HCT116 (cell line): ENCODE data around the gene ATP8A2. TPM values are rescaled to one million over a fixed set of nuclear protein-coding genes. Genes with fewer than 3 reads are reported as not detected.

Source experiments
- ATAC-seq: fragments of 200-7000 bp; cut with Tn5 transposase; 2 replicates; pipeline ENCODE4 v1.9.1; 2020; ENCODE audit warnings: mild to moderate bottlenecking, moderate library complexity
- BruUV-seq: library from RNA; stranded (reverse); fragments of 400-500 nt; replicated peaks from 2 replicates; lab custom pipeline; 2021; lab: Mats Ljungman, UMichigan
- CTCF ChIA-PET: fragments of 300-600 bp; sonication (Branson Sonifier 250); formaldehyde crosslinking; loops from one replicate; lab custom pipeline; 2021; ENCODE audit warnings: antibody characterized with exemption; lab: Charles Lee
- POLR2A ChIA-PET: fragments of 300-600, 350-600 bp; sonication (Branson Sonifier 250); formaldehyde crosslinking; loops from one replicate; lab custom pipeline; 2021; ENCODE audit warnings: antibody characterized with exemption; lab: Charles Lee
- RAD21 ChIA-PET, 2 experiments: fragments of 300-600 bp; sonication (Branson Sonifier 250); formaldehyde crosslinking; loops; one replicate each; lab custom pipeline; 2023; ENCODE audit warnings: low total read pairs in 2 of 2; ENCODE audit not compliant: uncharacterized antibody in 2 of 2, unreplicated experiment in 2 of 2, low non-redundant PET in 1 of 2; lab: Charles Lee
- DNase-seq: peaks from one replicate; pipeline ENCODE4 v3.0.0-alpha.2; 2010; ENCODE audit warnings: low read depth, low spot score
- H2AFZ ChIP-seq: fragments of 200-600 bp; shearing (Covaris generic), sonication (generic); 2 replicates; pipeline ENCODE4 v1.6.1; 2017; ENCODE audit warnings: low read depth, mixed run types, mixed read lengths, antibody characterized with exemption, low read length; ENCODE audit not compliant: poor library complexity, severe bottlenecking
- H3K27ac ChIP-seq: 2 replicates; pipeline ENCODE4 v1.5.1; 2012; ENCODE audit warnings: low read depth, low read length
- H3K27me3 ChIP-seq: fragments of 200-600 bp; sonication (generic); 2 replicates; pipeline ENCODE4 v1.6.1; 2016; ENCODE audit warnings: mixed run types, low read length, mixed read lengths; ENCODE audit not compliant: insufficient read depth
- H3K36me3 ChIP-seq, 2 experiments: fragments of 200-500 bp in 1 of 2; fragments of 200-600 bp in 1 of 2; sonication (Bioruptor generic) in 1 of 2; sonication (generic) in 1 of 2; 2 replicates each; pipeline versions ENCODE4 v1.5.1 to v1.6.1; 2014 to 2016; ENCODE audit warnings: low read length in 2 of 2, inconsistent platforms in 1 of 2, mixed read lengths in 1 of 2, mixed run types in 1 of 2; ENCODE audit not compliant: insufficient read depth in 2 of 2, control insufficient read depth in 1 of 2
- H3K4me1 ChIP-seq, 2 experiments: fragments of 200-600 bp in 1 of 2; sonication (generic) in 1 of 2; 2 replicates each; pipeline versions ENCODE4 v1.5.1 to v1.6.1; 2012 to 2017; ENCODE audit warnings: low read length in 2 of 2, inconsistent platforms in 1 of 2, mild to moderate bottlenecking in 1 of 2, mixed read lengths in 1 of 2, mixed run types in 1 of 2, moderate library complexity in 1 of 2; ENCODE audit not compliant: insufficient read depth in 2 of 2, control insufficient read depth in 1 of 2
- H3K4me2 ChIP-seq: fragments of 200-600 bp; sonication (generic); 2 replicates; pipeline ENCODE4 v1.6.1; 2017; ENCODE audit warnings: mixed run types, low read length, mixed read lengths
- H3K4me3 ChIP-seq, 2 experiments: fragments of 200-600 bp in 1 of 2; sonication (generic) in 1 of 2; replicated peaks in 1 of 2; 2 replicates each; pipeline ENCODE4 v1.5.1; 2011 to 2016; ENCODE audit warnings: low read length in 2 of 2, control low read depth in 1 of 2, low read depth in 1 of 2, mild to moderate bottlenecking in 1 of 2, mixed read lengths in 1 of 2, mixed run types in 1 of 2
- H3K79me2 ChIP-seq: fragments of 200-600 bp; sonication (generic); 2 replicates; pipeline ENCODE4 v1.6.1; 2017; ENCODE audit warnings: mild to moderate bottlenecking, mixed run types, low read length, moderate library complexity, mixed read lengths; ENCODE audit not compliant: insufficient read depth
- H3K9ac ChIP-seq: fragments of 200-600 bp; sonication (generic); 2 replicates; pipeline ENCODE4 v1.6.1; 2016; ENCODE audit warnings: low read length, mixed read lengths
- H3K9me2 ChIP-seq: fragments of 200-600 bp; sonication (generic), shearing (Covaris generic); 2 replicates; pipeline ENCODE4 v1.6.1; 2017; ENCODE audit warnings: mixed run types, mild to moderate bottlenecking, moderate library complexity; ENCODE audit not compliant: insufficient read depth
- H3K9me3 ChIP-seq, 2 experiments: fragments of 200-500 bp in 1 of 2; fragments of 200-600 bp in 1 of 2; sonication (Bioruptor generic) in 1 of 2; sonication (generic) in 1 of 2; 2 replicates each; pipeline ENCODE4 v1.6.1; 2014 to 2017; ENCODE audit warnings: low read length in 2 of 2, mixed read lengths in 2 of 2, inconsistent platforms in 1 of 2, low read depth in 1 of 2, mild to moderate bottlenecking in 1 of 2, mixed run types in 1 of 2, moderate library complexity in 1 of 2; ENCODE audit not compliant: control insufficient read depth in 1 of 2, insufficient read depth in 1 of 2
- H4K20me1 ChIP-seq: fragments of 200-600 bp; sonication (generic), shearing (Covaris generic); 2 replicates; pipeline ENCODE4 v1.6.1; 2017; ENCODE audit warnings: mixed run types, mild to moderate bottlenecking, moderate library complexity; ENCODE audit not compliant: insufficient read depth
- CBX3 ChIP-seq: IDR thresholded peaks from 2 replicates; pipeline ENCODE4 v1.6.1; 2012; ENCODE audit warnings: low read depth
- ELF1 ChIP-seq: IDR thresholded peaks from 2 replicates; pipeline ENCODE4 v1.6.1; 2012; ENCODE audit warnings: low read depth, borderline replicate concordance
- FOSL1 ChIP-seq: IDR thresholded peaks from 2 replicates; pipeline ENCODE4 v1.6.1; 2012; ENCODE audit warnings: low read depth
- POLR2AphosphoS5 ChIP-seq: IDR thresholded peaks from 2 replicates; pipeline ENCODE4 v1.6.1; 2011; ENCODE audit warnings: mild to moderate bottlenecking, low read depth, low read length, moderate library complexity
- SP1 ChIP-seq: IDR thresholded peaks from 2 replicates; pipeline ENCODE4 v1.6.1; 2012; ENCODE audit warnings: low read depth
- SRF ChIP-seq: IDR thresholded peaks from 2 replicates; pipeline ENCODE4 v1.6.1; 2012; ENCODE audit warnings: low read depth
- YY1 ChIP-seq: IDR thresholded peaks from 2 replicates; pipeline ENCODE4 v1.6.1; 2011; ENCODE audit warnings: low read length, low read depth, moderate library complexity, mild to moderate bottlenecking; ENCODE audit not compliant: insufficient replicate concordance; ENCODE audit errors: extremely low read depth
- ZFX ChIP-seq: fragments of 450-650 bp; IDR thresholded peaks from 2 replicates; pipeline ENCODE4 v1.6.1; 2017
- ZNF274 ChIP-seq: fragments of 200-500 bp; sonication (Bioruptor generic); IDR thresholded peaks from 2 replicates; pipeline ENCODE4 v1.6.1; 2014; ENCODE audit warnings: mild to moderate bottlenecking, low read depth, low read length, inconsistent platforms
- intact Hi-C: fragments of 100-400 bp; cut with micrococcal nuclease; formaldehyde crosslinking; loops from 2 replicates; pipeline ENCODE4 v1.10.0; 2022
- total RNA-seq: library from RNA; stranded (reverse); gene quantifications from one replicate; pipeline ENCODE4 v1.2.1, GENCODE V29; 2021; ENCODE audit not compliant: unreplicated experiment
- TF ChIP-seq, protein P1 (sequence below), 3 experiments: fragments of 200-600 bp in 1 of 3; sonication (generic) in 1 of 3; IDR thresholded peaks in 2 of 3; conservative IDR thresholded peaks in 1 of 3; 2 replicates each; pipeline ENCODE4 v1.5.1; 2012 to 2017; ENCODE audit warnings: low read depth in 2 of 3, low read length in 2 of 3, antibody characterized with exemption in 1 of 3, borderline replicate concordance in 1 of 3, control low read depth in 1 of 3, mild to moderate bottlenecking in 1 of 3, mixed read lengths in 1 of 3, mixed run types in 1 of 3, moderate library complexity in 1 of 3; ENCODE audit not compliant: insufficient read depth in 1 of 3
- TF ChIP-seq, protein P2 (sequence below): IDR thresholded peaks from 2 replicates; pipeline ENCODE4 v1.6.1; 2011; ENCODE audit warnings: mild to moderate bottlenecking, low read length, moderate library complexity; ENCODE audit not compliant: insufficient replicate concordance; ENCODE audit errors: extremely low read depth

The ATP8A2 gene
- total RNA-seq, 1 experiment from 2014 or later: not detected

DNA sequence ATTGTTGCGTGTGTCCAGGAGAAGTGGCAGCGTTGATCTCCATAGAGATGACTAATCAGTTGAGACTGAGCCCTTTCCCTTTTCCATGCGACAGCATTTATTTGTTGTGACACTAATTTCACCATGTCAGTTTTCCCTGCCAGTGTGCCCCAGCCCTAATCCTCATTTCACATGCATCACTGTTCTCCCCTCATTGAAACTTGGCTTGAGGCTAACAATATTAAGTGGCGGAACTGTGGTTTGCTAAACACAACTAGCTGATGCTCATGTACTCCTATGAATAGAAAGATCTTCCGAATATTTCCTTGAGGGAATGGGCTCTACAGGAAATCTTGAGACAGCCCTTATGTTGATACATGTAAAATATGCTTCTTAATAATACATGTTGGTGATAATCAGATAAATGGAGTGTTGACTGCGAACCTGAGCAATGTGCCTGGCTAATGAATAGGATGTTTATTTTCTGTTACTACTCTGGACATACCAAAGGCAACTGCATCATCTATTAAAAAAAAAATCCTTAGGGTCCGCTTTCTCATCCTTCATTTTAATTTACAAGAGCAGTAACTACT lies 258.6 kb downstream of the ATP8A2 start:
- RAD21 ChIA-PET: no interaction called here
- CTCF ChIA-PET: no interaction called here
- TF ChIP-seq, protein P1, sequence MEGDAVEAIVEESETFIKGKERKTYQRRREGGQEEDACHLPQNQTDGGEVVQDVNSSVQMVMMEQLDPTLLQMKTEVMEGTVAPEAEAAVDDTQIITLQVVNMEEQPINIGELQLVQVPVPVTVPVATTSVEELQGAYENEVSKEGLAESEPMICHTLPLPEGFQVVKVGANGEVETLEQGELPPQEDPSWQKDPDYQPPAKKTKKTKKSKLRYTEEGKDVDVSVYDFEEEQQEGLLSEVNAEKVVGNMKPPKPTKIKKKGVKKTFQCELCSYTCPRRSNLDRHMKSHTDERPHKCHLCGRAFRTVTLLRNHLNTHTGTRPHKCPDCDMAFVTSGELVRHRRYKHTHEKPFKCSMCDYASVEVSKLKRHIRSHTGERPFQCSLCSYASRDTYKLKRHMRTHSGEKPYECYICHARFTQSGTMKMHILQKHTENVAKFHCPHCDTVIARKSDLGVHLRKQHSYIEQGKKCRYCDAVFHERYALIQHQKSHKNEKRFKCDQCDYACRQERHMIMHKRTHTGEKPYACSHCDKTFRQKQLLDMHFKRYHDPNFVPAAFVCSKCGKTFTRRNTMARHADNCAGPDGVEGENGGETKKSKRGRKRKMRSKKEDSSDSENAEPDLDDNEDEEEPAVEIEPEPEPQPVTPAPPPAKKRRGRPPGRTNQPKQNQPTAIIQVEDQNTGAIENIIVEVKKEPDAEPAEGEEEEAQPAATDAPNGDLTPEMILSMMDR (IDR thresholded peaks at IDR 0.05 in 2 of 3, conservative IDR thresholded peaks at IDR 0.05 in 1 of 3; ENCODE audit: borderline replicate concordance in 1 of 3, insufficient read depth in 1 of 3, low read depth in 2 of 3, low read length in 2 of 3): no peak
- no peak for TF ChIP-seq SRF
- TF ChIP-seq YY1: no peak

DNA sequence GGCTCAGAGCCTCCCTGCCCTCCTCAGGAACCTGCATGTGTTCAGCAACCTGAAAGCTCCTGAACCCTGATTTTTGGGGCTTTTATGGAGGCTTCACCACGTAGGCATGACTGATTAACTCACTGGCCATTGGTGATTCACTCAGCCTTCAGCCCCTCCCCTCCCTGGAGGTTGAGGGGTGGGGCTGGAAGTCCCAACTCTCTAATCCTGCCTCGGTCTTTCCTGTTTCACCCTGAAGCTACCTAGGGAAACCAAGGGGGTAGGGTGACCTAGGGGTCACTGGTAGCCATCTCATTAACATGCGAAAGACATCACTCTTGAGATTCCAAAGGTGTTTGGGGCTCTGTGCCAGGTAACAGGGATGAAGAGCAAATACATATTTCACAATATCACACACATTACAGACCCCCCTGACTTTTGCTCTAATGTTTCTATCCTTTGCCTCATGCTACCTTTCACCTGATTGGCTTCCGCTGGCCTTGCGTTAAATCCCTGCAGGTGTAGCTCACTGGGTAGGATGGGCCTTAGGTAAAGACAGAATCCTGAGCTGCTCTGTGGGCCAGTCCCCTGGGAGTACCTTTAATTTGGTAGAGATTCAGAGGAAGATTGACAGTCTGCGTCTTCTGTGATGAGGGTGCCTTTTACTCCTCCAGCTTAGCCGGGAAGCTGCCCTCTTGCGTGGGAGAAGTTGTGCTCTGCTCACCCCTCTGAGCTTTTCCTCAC lies 260.6 kb downstream of the ATP8A2 start:
- H2AFZ ChIP-seq: no peak overlapping the region
- POLR2A ChIA-PET: no interaction called here
- intact Hi-C loops: no loop called here
- no peaks in the 10 kb centered on the region for H3K9me2 ChIP-seq
- no peaks in the 10 kb centered on the region for H3K36me3 ChIP-seq
- no peaks in the 10 kb centered on the region for H3K4me1 ChIP-seq
- H3K27ac ChIP-seq: no peak overlapping the region
- H4K20me1 ChIP-seq: no peaks in the 10 kb centered on the region
- no TSS peak for BruUV-seq
- no peak for ATAC-seq
- H3K79me2 ChIP-seq: no peaks in the 10 kb centered on the region
- no peaks in the 10 kb centered on the region for H3K9me3 ChIP-seq
- no peak overlapping the region for H3K4me3 ChIP-seq
- RAD21 ChIA-PET: no interaction called here
- DNase-seq: no peak
- CTCF ChIA-PET: no interaction called here
- H3K4me2 ChIP-seq: no peak overlapping the region
- H3K27me3 ChIP-seq: peaks cover 19% of the 10 kb centered on the region
- no peak overlapping the region for H3K9ac ChIP-seq
- TF ChIP-seq POLR2AphosphoS5 (no peak), ELF1 (no peak), SRF (no peak), ZFX (no peak), CBX3 (no peak), SP1 (no peak), ZNF274 (no peak), YY1 (no peak), FOSL1 (no peak)
- TF ChIP-seq, protein P1 (IDR thresholded peaks at IDR 0.05 in 2 of 3, conservative IDR thresholded peaks at IDR 0.05 in 1 of 3; ENCODE audit: borderline replicate concordance in 1 of 3, insufficient read depth in 1 of 3, low read depth in 2 of 3, low read length in 2 of 3): no peak
- TF ChIP-seq, protein P2, sequence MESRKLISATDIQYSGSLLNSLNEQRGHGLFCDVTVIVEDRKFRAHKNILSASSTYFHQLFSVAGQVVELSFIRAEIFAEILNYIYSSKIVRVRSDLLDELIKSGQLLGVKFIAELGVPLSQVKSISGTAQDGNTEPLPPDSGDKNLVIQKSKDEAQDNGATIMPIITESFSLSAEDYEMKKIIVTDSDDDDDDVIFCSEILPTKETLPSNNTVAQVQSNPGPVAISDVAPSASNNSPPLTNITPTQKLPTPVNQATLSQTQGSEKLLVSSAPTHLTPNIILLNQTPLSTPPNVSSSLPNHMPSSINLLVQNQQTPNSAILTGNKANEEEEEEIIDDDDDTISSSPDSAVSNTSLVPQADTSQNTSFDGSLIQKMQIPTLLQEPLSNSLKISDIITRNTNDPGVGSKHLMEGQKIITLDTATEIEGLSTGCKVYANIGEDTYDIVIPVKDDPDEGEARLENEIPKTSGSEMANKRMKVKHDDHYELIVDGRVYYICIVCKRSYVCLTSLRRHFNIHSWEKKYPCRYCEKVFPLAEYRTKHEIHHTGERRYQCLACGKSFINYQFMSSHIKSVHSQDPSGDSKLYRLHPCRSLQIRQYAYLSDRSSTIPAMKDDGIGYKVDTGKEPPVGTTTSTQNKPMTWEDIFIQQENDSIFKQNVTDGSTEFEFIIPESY: no peak

More for the DNA sequence above, 258.6 kb downstream of the ATP8A2 start:
- H3K9me3 ChIP-seq: no peaks in the 10 kb centered on the region
- no peaks in the 10 kb centered on the region for H4K20me1 ChIP-seq
- intact Hi-C loops: no loop called here
- no peaks in the 10 kb centered on the region for H3K4me1 ChIP-seq
- DNase-seq (no peak), ATAC-seq (no peak)
- no peak overlapping the region for H3K27ac ChIP-seq
- POLR2A ChIA-PET: no interaction called here
- BruUV-seq: no TSS peak
- H3K36me3 ChIP-seq: no peaks in the 10 kb centered on the region
- H3K4me2 ChIP-seq: no peak overlapping the region
- H2AFZ ChIP-seq: no peak overlapping the region
- H3K9me2 ChIP-seq: no peaks in the 10 kb centered on the region
- H3K27me3 ChIP-seq: peaks cover 15% of the 10 kb centered on the region
- H3K79me2 ChIP-seq: no peaks in the 10 kb centered on the region
- H3K4me3 ChIP-seq: no peak overlapping the region
- H3K9ac ChIP-seq: no peak overlapping the region
